ENCODE data around the gene ZNF675. TPM values are rescaled to one million over a fixed set of nuclear protein-coding genes. Genes with fewer than 3 reads are reported as not detected.
"Not testable (repeated sequence)": the region's sequence is repeated elsewhere in the genome, so short reads cannot be mapped to it uniquely, and the experiment has no call there.

ZNF675 gene
- 7.3 and 8.1 TPM in 2 replicates for total RNA-seq (ENCODE audit: low replicate concordance)

DNA sequence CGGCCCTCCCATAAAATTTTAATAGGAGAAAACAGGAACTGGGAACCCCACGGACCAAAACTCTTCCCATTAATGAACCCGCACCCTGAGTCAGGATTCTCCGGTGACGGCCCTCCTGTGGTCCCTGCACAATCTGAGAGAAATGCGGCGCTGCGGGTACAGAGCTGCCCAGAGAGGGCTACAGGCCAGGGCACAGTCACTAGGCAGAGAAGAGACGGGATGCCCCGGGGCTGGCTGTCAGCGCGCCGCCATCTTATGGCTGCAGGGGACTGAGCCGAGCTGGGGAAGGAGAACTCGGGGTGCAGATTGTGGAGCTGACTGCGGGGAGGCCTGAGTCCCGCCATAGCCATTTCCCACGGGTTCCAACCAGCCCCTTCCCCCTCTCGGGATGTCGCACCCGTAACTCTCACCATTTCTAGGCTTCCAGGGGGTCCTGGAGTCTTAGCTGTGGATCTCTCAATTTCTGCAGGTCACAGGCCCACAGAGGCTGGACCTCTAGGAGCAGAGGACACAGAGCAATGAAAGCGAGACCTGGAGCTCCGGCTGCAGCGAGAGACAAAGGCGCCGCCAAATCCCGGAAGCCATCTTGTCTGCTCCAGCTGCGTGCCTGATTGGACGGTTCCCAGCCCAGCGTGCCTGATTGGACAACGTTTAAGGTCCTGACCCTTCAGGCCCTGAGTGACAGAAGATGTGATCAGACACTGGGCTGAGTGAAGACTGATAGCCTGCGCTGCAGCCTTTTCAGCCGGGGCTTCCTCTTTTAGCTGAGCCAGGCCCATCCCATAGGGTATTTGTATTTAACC, at the start of gene ZNF675:
Gene ZNF675, minus strand, starts transcription at position 592 of the 803 bp plus-strand sequence. Its CDS starts 179 bp downstream, at position 413.
- TF ChIP-seq, protein P1, sequence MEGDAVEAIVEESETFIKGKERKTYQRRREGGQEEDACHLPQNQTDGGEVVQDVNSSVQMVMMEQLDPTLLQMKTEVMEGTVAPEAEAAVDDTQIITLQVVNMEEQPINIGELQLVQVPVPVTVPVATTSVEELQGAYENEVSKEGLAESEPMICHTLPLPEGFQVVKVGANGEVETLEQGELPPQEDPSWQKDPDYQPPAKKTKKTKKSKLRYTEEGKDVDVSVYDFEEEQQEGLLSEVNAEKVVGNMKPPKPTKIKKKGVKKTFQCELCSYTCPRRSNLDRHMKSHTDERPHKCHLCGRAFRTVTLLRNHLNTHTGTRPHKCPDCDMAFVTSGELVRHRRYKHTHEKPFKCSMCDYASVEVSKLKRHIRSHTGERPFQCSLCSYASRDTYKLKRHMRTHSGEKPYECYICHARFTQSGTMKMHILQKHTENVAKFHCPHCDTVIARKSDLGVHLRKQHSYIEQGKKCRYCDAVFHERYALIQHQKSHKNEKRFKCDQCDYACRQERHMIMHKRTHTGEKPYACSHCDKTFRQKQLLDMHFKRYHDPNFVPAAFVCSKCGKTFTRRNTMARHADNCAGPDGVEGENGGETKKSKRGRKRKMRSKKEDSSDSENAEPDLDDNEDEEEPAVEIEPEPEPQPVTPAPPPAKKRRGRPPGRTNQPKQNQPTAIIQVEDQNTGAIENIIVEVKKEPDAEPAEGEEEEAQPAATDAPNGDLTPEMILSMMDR (IDR thresholded peaks at IDR 0.05; ENCODE audit: insufficient read depth, low read length): no peak

GRCh38 chr19:23730729-23731465, 43.9 kb upstream of the ZNF675 start:
- DNase-seq (ENCODE audit: low read depth); H3K4me3 ChIP-seq (ENCODE audit: low read depth, low read length): not testable (repeated sequence)

More for the DNA sequence above, at the start of gene ZNF675:
- H3K4me3 ChIP-seq (ENCODE audit: low read depth, low read length): peak within 1 kb of the TSS; percentile 85
- DNase-seq (ENCODE audit: low read depth): peak; percentile 88

DNA sequence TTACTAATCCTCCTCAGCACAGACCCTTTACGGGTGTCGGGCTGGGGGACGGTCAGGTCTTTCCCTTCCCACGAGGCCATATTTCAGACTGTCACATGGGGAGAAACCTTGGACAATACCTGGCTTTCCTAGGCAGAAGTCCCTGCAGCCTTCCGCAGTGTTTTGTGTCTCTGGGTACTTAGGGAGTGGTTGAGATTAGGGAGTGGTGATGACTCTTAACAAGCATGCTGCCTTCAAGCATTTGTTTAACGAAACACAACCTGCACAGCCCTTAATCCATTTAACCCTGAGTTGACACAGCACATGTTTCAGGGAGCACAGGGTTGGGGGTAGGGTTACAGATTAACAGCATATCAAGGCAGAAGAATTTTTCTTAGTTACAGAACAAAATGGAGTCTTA, 37.1 kb upstream of the ZNF675 start:
- not testable (repeated sequence) for DNase-seq (ENCODE audit: low read depth); H3K4me3 ChIP-seq (ENCODE audit: low read depth, low read length)

DNA sequence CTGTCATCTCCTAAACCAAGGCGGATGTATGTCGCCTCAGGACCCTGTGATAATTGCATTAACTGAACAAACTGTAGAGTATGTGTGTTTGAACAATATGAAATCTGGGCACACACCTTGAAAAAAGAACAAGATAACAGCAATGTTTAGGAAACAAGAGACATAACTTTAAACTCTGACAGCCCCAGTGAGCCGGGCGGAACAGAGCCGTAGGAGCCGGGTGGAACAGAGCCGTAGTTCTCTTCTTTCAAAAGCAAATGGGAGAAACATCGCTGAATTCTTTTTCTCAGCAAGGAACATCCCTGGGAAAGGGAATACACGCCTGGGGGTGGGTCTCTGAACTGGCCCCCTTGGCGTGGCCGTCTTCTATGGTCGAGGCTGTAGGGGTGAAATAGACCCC, 31.8 kb upstream of the ZNF675 start:
- no peak overlapping the region for H3K4me3 ChIP-seq (ENCODE audit: low read depth, low read length)
- no peak for DNase-seq (ENCODE audit: low read depth)
- TF ChIP-seq, protein P1 (IDR thresholded peaks at IDR 0.05; ENCODE audit: insufficient read depth, low read length): no peak

DNA sequence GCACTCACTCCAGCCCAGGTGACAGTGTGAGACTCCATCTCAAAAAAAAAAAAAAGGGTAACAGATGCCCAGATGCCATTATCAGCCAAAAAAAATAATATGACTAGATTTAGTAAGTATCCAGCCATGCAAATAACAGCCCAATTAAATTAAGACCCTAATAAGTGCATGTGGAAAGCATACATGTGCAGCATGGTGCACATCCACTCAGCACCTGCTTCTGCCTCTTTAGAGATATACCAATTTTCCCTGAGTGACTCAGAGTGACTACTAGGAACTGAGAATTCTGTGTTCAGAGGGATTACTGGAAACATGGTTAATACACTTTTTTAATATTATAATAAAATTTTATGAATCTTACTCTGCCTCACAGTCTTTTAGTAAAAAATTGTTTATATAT, 29.8 kb upstream of the ZNF675 start:
- no peak for DNase-seq (ENCODE audit: low read depth)
- TF ChIP-seq, protein P1 (IDR thresholded peaks at IDR 0.05; ENCODE audit: insufficient read depth, low read length): no peak
- no peak overlapping the region for H3K4me3 ChIP-seq (ENCODE audit: low read depth, low read length)

- H3K4me3 ChIP-seq (ENCODE audit: low read depth, low read length): no peak overlapping the region
- no peak for DNase-seq (ENCODE audit: low read depth)
- TF ChIP-seq, protein P1 (IDR thresholded peaks at IDR 0.05; ENCODE audit: insufficient read depth, low read length): no peak
Measured at GRCh38 chr19:23709347-23709746, 22.3 kb upstream of the ZNF675 start.

GRCh38 chr19:23706657-23707056, 19.6 kb upstream of the ZNF675 start:
- H3K4me3 ChIP-seq (ENCODE audit: low read depth, low read length): no peak overlapping the region
- no peak for DNase-seq (ENCODE audit: low read depth)
- TF ChIP-seq, protein P1 (IDR thresholded peaks at IDR 0.05; ENCODE audit: insufficient read depth, low read length): no peak

All from fibroblast of the aortic adventitia (primary cell).